Liver (tissue), 9 donors: ENCODE data around the gene UBE2L5. TPM values are rescaled to one million over a fixed set of nuclear protein-coding genes. Genes with fewer than 3 reads are reported as not detected.

Experiments used
- DNase-seq: peaks from one replicate; pipeline ENCODE4 v3.0.0-alpha.2; 2017; ENCODE audit warnings: low spot score
- H3K27ac ChIP-seq, 2 donors: one replicate each; pipeline ENCODE4 v1.7.0; 2013; ENCODE audit warnings: inconsistent platforms in 2 of 2, low read length in 2 of 2, control low read depth in 1 of 2, low read depth in 1 of 2, mild to moderate bottlenecking in 1 of 2
- H3K27me3 ChIP-seq, 4 donors: one replicate each; pipeline versions ENCODE4 v1.6.1 to v1.7.0; 2013; ENCODE audit warnings: low read length in 3 of 4, inconsistent platforms in 1 of 4, mild to moderate bottlenecking in 1 of 4, moderate library complexity in 1 of 4; ENCODE audit not compliant: control insufficient read depth in 4 of 4, insufficient read depth in 4 of 4
- H3K36me3 ChIP-seq, 4 donors: one replicate each; pipeline versions ENCODE4 v1.6.1 to v1.7.0; 2013; ENCODE audit warnings: low read length in 3 of 4, mild to moderate bottlenecking in 3 of 4, low read depth in 1 of 4, moderate library complexity in 1 of 4; ENCODE audit not compliant: control insufficient read depth in 4 of 4, insufficient read depth in 3 of 4
- H3K4me1 ChIP-seq, 4 donors: one replicate each; pipeline versions ENCODE4 v1.6.1 to v1.7.0; 2013; ENCODE audit warnings: low read length in 3 of 4, mild to moderate bottlenecking in 3 of 4, moderate library complexity in 1 of 4; ENCODE audit not compliant: control insufficient read depth in 4 of 4, insufficient read depth in 4 of 4
- H3K4me3 ChIP-seq, 3 donors: one replicate each; pipeline versions ENCODE4 v1.6.1 to v1.7.0; 2013; ENCODE audit warnings: low read length in 3 of 3, control low read depth in 1 of 3, low read depth in 1 of 3, mild to moderate bottlenecking in 1 of 3
- H3K9ac ChIP-seq, 2 donors: one replicate each; pipeline ENCODE4 v1.7.0; 2013; ENCODE audit warnings: low read length in 2 of 2, mild to moderate bottlenecking in 2 of 2, moderate library complexity in 2 of 2, control low read depth in 1 of 2, low read depth in 1 of 2
- H3K9me3 ChIP-seq, 4 donors: one replicate each; pipeline versions ENCODE4 v1.6.1 to v1.7.0; 2013; ENCODE audit warnings: low read length in 3 of 4; ENCODE audit not compliant: control insufficient read depth in 4 of 4
- CTCF ChIP-seq: fragments of 150-350 bp; IDR thresholded peaks from 2 replicates; pipeline ENCODE4 v1.5.1; 2017; ENCODE audit warnings: improper control_type of control experiment, low read depth, low read length; ENCODE audit not compliant: missing input control
- EGR1 ChIP-seq, 2 donors: IDR thresholded peaks; 2 replicates each; pipeline ENCODE4 v1.6.1; 2016 to 2018; ENCODE audit warnings: antibody characterized with exemption in 2 of 2, low read depth in 2 of 2
- FOXA1 ChIP-seq: IDR thresholded peaks from 2 replicates; pipeline ENCODE4 v1.6.1; 2016; ENCODE audit warnings: antibody characterized with exemption
- FOXA2 ChIP-seq: IDR thresholded peaks from 2 replicates; pipeline ENCODE4 v1.6.1; 2016; ENCODE audit warnings: antibody characterized with exemption
- GABPA ChIP-seq, 2 donors: IDR thresholded peaks in 1 of 2; conservative IDR thresholded peaks in 1 of 2; 2 replicates each; pipeline ENCODE4 v1.6.1; 2016; ENCODE audit warnings: antibody characterized with exemption in 2 of 2, mild to moderate bottlenecking in 1 of 2, moderate library complexity in 1 of 2
- HNF4A ChIP-seq, 2 donors: conservative IDR thresholded peaks; 2 replicates each; pipeline ENCODE4 v1.6.1; 2016; ENCODE audit warnings: antibody characterized with exemption in 2 of 2, mild to moderate bottlenecking in 2 of 2
- HNF4G ChIP-seq: IDR thresholded peaks from 2 replicates; pipeline ENCODE4 v1.6.1; 2016; ENCODE audit warnings: antibody characterized with exemption
- JUND ChIP-seq, 2 donors: IDR thresholded peaks; 2 replicates each; pipeline ENCODE4 v1.6.1; 2016; ENCODE audit warnings: antibody characterized with exemption in 2 of 2
- MAX ChIP-seq: IDR thresholded peaks from 2 replicates; pipeline ENCODE4 v1.6.1; 2016; ENCODE audit warnings: antibody characterized with exemption
- RAD21 ChIP-seq, 2 donors: IDR thresholded peaks; 2 replicates each; pipeline ENCODE4 v1.6.1; 2016; ENCODE audit warnings: antibody characterized with exemption in 2 of 2, mild to moderate bottlenecking in 2 of 2
- REST ChIP-seq: IDR thresholded peaks from 2 replicates; pipeline ENCODE4 v1.6.1; 2016; ENCODE audit warnings: antibody characterized with exemption, mild to moderate bottlenecking
- RXRA ChIP-seq, 2 donors: IDR thresholded peaks; 2 replicates each; pipeline ENCODE4 v1.6.1; 2017 to 2018; ENCODE audit warnings: antibody characterized with exemption in 2 of 2, mild to moderate bottlenecking in 1 of 2
- SP1 ChIP-seq: IDR thresholded peaks from 2 replicates; pipeline ENCODE4 v1.6.1; 2018; ENCODE audit warnings: antibody characterized with exemption, mild to moderate bottlenecking
- YY1 ChIP-seq: IDR thresholded peaks from 2 replicates; pipeline ENCODE4 v1.6.1; 2016; ENCODE audit warnings: antibody characterized with exemption, mild to moderate bottlenecking
- ZBTB33 ChIP-seq: IDR thresholded peaks from 2 replicates; pipeline ENCODE4 v1.6.1; 2016; ENCODE audit warnings: antibody characterized with exemption
- WGBS: extraction: QIAGEN DNeasy Blood & Tissue Kit; methylation state at CpG from one replicate; pipeline ENCODE4 v1.1.7; 2013; 5-methylcytosine and 5-hydroxymethylcytosine counted together
- polyA plus RNA-seq, 2 donors: library from polyadenylated mRNA; stranded (reverse) in 1 of 2; unstranded in 1 of 2; fragments of 200-250 nt in 1 of 2; fragments of >200 nt in 1 of 2; fragmentation: Nextera tagmentation in 1 of 2; extraction: Ambion mirVana in 1 of 2; gene quantifications; one replicate each; pipeline versions ENCODE4 v1.2.1 to v1.2.3, GENCODE V29; 2013 to 2015
- total RNA-seq, 2 donors: library from RNA; depleted of rRNA; stranded (reverse); fragments of >200 nt; gene quantifications; one replicate each; pipeline ENCODE4 v1.2.3, GENCODE V29; 2014
- TF ChIP-seq, protein P1 (sequence below): IDR thresholded peaks from 2 replicates; pipeline ENCODE4 v1.6.1; 2016; ENCODE audit warnings: antibody characterized with exemption
- donor health status: healthy.
- donor health status: healthy.
- donor health status: healthy.
- donor health status: healthy.
- donor health status: healthy.

UBE2L5 gene
- total and polyA plus RNA-seq, 4 donors = 0.10 TPM; not detected in 3

DNA sequence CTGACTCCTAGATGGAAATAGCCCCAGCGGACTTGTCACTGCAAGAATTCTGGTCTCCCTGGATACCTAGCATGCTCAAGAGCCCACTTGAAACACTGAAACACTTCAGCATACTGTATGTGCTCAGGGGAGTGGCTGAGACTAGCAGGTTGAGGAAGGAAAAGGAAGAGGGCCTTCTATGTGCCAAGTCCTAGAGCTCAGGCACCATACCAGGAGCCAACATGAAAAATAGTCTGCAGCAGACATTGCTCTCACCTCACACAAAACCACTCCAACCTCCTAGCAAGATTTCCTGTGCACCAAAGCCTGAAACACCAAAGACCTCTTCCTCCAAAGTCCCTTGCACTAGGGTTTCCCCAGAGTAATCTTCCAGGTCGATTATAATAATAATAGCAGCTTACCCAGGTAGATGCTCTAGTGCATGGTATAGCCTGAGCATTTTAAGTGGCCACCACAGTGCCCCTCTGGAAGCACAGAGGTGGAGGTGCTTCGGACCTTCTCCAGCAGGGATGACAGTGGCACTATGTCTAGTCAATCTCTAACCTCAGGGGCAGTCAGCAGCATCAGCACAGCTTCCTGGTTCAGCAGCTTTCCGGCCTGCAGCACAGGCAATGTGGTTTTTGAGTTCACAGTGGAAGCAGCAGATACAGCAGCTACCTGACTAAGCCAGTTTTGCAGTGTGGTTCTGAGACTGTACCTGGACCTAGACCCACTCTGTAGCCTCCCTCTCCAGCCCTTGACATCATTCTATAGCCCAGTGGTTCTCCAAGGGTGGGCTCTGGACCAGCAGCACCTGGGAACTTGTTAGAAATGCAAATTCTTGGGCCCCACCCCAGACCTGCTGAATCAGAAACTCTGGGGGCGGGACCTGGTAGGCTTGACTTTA lies 45.6 kb upstream of the UBE2L5 start:
- Histone ChIP-seq H3K27me3 (no peaks in the 10 kb centered on the region), H3K27ac (no peak overlapping the region), H3K4me3 (no peak overlapping the region), H3K4me1 (peaks cover 0 to 4% (median 0%) of the 10 kb centered on the region in 4 donors), H3K9ac (no peak overlapping the region), H3K36me3 (no peaks in the 10 kb centered on the region), H3K9me3 (no peaks in the 10 kb centered on the region)
- WGBS = 66% methylated on average over 5 of the region's 5 CpGs
- TF ChIP-seq HNF4G (no peak), EGR1 (IDR thresholded peaks at IDR 0.05; ENCODE audit: low read depth in 2 of 2) (no peak), SP1 (no peak), FOXA1 (no peak), ZBTB33 (no peak)
- DNase-seq = no peak

- H3K4me1 ChIP-seq = no peaks in the 10 kb centered on the region
Observed at GRCh38 chr13:30377312-30377685, 45.0 kb upstream of the UBE2L5 start.

More at GRCh38 chr13:30377312-30377685, 45.0 kb upstream of the UBE2L5 start:
- TF ChIP-seq RAD21 (IDR thresholded peaks at IDR 0.05) (no peak), ZBTB33 (no peak), CTCF (no peak), FOXA2 (no peak), REST (no peak), GABPA (IDR thresholded peaks at IDR 0.05 in 1 of 2, conservative IDR thresholded peaks at IDR 0.05 in 1 of 2) (no peak), HNF4G (no peak), JUND (IDR thresholded peaks at IDR 0.05) (no peak), MAX (no peak), SP1 (no peak), FOXA1 (no peak), YY1 (no peak), RXRA (IDR thresholded peaks at IDR 0.05) (no peak), HNF4A (conservative IDR thresholded peaks at IDR 0.05) (no peak)
- TF ChIP-seq, protein P1, sequence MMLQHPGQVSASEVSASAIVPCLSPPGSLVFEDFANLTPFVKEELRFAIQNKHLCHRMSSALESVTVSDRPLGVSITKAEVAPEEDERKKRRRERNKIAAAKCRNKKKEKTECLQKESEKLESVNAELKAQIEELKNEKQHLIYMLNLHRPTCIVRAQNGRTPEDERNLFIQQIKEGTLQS = no peak
- Histone ChIP-seq H3K9ac (no peak overlapping the region), H3K4me3 (no peak overlapping the region), H3K27ac (no peak overlapping the region), H3K9me3 (no peaks in the 10 kb centered on the region), H3K27me3 (no peaks in the 10 kb centered on the region), H3K36me3 (no peaks in the 10 kb centered on the region)
- 90% methylated on average over 2 of the region's 2 CpGs for WGBS
- no peak for DNase-seq
